Activated effector memory CD4-positive, alpha-beta T cell treated with anti-CD3 and anti-CD28 coated beads, Interleukin-2, amount 50 U/mL, for 16 hours (primary cell): ENCODE measurements around the gene SNX22.
"Not testable (repeated sequence)": the region's sequence is repeated elsewhere in the genome, so short reads cannot be mapped to it uniquely, and the experiment has no call there.

ENCODE experiments used
- DNase-seq: peaks from one replicate; pipeline ENCODE4 v3.0.0-alpha.2; 2020

The SNX22 gene

DNA sequence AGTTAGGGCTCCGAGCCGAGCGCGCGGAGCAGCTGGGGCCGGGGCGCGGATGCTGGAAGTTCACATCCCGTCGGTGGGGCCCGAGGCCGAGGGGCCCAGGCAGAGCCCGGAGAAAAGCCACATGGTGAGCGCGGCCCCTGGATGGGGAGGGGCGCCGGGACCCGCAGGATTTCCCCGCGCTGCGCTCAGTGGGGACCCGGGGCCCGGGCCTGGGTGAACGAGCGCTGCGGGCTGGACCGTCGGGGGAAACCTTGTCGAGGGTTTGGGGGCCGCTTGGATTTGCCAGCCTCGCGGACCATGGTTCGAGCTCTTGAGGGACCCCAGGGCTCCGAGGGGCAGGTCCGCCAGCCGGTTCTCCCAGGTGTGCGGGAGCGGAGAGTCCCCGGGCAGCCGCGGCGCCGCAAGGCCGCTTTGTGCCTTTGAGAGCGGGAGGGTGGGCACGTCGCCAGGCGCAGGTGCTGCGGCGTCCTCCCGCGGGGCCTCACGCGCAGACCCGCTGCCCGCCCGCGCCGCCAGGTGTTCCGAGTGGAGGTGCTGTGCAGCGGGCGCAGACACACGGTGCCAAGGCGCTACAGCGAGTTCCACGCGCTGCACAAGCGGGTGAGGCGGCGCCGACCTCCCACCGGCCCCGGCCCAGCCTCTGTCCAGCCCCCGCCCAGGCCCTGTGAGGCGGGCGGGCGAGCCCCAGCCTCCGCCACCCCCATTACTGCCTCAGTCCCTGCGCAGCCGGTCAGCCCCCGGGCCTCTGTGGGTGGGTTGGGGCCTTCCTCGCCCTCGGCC, at the start of gene SNX22:
SNX22 (plus strand) TSS at position 5 of the 780 bp plus-strand sequence; CDS start at position 50, 45 bp downstream.
- DNase-seq, result peak; percentile 73

DNA sequence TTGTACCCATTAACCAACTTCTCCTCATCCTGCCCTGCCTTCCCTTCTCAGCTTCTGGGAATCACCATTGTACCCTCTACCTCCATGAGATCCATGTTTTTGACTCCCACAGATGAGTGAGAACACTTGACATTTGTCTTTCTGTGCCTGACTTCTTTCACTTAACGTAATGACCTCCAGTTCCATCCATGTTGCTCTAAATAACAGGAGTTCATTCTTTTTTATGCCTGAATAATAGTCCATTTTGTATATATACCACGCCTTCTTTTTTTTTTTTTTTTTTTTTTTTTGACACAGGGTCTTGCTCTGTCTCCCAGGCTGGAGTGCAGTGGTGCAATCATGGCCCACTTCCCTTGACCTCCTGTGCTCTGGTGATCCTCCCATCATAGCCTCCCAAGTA, 49.0 kb upstream of the SNX22 start:
- DNase-seq, result no peak

DNA sequence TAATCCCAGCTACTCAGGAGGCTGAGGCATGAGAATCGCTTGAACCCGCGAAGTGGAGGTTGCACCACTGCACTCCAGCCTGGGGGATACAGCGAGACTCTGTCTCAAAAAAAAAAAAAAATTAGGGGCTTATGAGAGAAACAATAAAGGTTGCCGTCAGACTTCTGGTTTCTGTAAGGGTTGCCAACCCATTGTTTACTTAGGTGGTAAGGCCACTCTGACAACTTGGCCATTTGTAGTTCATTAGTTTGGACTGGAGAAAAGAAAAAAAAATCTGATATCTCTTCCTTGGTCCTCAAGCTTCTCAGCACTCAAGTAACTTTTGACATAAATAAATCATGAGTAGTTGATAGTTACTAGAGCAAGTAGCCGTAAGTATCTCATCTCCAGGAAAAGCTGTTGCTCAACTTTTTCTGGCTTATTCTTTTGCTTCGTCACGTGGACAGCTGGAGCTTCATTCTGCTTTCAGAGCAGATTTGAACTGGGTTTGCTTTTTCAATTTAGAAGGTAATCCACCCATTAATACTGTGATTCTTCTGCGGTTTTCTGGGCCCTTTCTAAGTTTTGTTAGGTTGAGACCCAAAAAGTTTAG, 46.3 kb upstream of the SNX22 start:
- DNase-seq, result no peak

DNA sequence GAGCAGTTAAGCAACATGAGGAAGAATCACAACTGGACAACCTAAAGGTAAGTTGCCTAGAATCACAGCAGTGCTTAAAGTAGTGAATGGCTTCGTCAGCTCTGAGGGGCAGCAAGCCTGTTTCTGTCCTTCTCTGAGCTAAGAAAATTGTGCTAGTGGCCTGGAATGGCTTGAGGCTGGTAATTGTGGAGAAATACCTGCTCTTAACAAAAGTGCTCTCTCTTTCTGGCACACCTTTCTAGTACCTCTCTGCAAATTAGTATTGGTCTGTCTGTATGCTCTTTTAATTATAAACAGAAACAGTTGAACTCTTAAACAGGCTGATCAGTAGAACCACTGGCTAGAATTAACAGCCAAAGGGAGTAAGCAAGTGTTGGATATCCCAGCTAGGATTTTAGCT, 44.2 kb upstream of the SNX22 start:
- DNase-seq, result no peak

DNA sequence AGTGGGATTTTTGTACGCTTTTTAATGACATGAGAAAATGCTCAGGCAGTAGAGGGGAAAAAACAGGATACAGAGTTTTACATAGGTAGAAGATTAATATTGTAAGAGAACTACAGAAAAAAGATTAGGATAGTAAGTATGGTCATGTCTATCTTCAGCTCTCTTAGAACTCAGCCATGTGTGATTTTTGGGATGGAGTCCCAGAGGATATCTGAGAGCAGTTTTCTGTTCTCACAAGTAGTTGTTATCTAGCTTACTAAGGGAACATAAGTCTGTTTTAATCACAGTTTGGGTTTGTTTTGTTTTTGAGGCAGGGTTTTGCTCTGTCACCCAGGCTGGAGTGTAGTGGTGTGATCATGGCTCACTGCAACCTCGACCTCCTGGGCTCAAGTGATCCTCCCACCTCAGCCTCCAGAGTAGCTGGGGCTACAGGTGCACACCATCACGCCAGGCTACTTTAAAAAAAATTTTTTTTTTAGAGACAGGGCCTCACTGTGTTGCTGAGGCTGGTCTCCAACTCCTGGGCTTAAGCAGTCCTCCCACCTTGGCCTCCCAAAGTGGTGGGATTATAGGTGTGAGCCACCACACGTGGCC, 41.3 kb upstream of the SNX22 start:
- DNase-seq, result not testable (repeated sequence)

- no peak for DNase-seq
Observed at GRCh38 chr15:64110950-64111678, 40.4 kb upstream of the SNX22 start.

DNA sequence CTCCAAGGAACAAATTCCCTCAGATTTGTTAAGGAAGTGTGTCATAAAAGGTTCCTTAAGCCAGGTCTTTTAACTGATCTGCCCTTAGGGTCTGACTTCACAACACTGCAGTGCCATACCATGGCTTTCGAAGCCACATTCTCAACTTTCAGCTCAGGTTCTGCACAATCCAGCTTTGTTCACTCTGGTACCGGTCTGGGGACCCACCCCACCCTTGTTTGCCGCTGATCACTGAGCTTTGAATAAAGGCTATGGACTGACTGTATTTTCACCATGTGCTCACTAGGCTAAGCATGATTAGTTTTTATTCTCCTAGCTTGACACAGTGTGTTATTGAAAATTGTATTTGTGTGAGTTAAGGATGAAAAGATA, 39.9 kb upstream of the SNX22 start:
- no peak for DNase-seq

DNA sequence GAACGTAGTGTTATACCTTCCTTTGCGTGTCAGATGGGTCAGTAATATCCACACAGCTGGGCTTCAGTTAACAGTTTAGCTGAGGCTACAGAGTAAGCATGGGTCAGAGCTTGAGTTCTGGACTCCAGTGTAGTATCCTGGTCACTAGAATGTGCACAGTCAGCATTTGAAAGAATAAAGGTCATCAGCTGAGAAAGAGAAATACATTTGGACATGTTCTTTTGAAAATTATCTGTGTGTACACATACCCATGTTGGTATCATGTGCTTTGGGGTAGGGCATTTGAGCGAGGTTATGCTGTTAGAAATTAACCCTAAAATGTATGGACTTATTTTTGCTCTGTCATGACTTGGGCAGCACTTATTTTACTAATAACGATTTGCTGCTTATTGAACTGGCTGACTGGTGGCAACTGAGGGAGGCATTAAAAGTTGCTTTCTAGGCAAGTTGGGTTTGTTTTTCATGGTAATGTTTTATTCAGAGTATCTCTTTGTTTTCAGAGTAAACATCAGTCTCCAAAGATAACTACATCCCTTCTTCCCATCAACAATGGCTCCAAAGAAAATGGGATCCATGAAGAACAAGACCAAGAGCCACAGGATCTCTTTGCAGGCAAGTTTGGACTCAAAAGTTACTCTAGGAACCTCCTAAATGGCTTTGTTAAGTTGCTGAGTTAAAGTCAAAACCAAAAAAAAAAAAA, 39.3 kb upstream of the SNX22 start:
- DNase-seq, result no peak

DNA sequence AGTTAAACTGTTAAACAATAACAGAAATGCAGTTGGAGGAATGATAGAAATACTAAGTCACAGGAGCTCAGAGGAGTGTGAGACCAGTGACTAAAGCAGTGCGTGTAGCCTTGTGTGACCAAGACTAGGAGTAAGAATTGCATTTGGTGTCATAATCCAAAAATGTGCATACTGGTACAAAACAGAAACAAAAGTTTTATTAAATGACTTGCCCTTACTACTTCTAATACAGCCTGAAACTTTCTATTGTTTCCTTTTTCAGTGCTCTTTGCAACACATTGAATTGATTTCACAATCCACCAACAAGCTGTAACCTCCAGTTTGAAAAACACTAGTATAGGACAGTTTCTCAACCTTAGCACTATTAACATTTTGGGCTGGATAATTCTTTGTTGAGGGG, 38.6 kb upstream of the SNX22 start:
- DNase-seq, result no peak

DNA sequence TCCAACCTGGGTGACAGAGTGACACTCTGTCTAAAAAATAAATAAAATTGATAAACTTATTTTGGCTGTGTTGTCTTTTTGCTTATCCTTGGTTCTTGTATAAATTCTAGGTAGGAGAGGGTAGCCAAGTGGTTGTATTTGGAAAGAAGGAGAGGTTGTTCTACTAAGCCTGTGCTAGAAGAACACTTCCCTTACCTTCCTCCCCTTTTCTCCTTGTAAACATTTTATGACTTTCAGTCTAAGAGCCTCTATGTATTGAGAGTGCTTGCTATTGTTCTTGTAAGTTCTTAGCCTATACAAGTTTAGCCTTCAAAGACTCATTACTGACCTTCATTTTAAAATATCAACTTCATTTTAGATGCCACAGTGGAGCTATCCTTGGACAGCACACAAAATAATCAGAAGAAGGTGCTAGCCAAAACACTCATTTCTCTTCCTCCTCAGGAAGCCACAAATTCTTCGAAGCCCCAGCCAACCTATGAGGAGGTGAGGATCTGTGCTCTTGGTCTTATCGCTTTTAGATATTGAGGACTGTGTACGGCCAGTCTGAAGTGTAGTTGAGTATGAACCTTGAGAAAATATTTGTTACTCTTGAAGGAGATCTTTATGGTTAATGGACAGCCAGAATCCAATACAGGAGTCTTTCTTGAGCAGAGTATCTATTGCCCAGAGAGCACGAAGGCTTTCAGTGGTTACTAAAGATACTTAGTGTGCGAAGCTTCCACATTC, 33.6 kb upstream of the SNX22 start:
- DNase-seq, result no peak

GRCh38 chr15:64120322-64120721, 31.2 kb upstream of the SNX22 start:
- not testable (repeated sequence) for DNase-seq

DNA sequence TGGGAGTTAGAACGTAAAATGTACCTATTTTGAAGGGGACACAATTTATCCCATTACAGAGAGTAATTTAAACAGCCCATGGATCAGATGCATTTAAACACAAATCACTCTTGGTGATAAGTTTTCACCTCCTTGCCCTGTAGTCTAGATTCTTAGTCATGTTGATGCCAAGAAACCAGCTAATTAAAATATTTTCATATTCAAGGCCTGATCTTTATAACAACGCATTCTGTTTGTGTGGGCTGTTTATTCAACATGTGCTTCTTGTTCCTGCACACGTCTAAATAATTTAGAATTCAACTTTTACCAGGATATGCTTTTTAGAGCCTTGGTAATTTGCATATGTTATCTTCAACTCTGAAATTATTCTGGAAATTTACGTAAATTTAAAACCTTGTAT, 29.9 kb upstream of the SNX22 start:
- no peak for DNase-seq

DNA sequence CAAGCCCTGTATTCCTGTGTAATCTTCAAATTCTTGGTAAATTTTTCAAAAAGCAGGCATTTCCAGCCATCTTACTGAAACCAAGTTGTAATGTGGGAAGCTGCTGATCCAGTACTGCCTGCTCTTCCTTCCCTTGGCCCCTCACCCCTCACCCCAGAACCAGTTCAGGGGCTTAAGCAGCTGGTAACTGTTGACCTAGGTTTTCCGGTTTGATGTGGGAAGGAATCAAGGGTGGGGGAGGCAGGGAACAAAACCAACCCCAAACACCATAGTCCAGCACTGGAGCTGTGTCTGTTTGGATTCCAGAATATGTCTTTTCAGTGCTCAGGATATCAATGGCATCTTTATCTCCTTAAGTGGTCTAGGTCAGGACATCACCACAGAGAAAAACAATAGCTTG, 29.1 kb upstream of the SNX22 start:
- DNase-seq, result no peak

DNA sequence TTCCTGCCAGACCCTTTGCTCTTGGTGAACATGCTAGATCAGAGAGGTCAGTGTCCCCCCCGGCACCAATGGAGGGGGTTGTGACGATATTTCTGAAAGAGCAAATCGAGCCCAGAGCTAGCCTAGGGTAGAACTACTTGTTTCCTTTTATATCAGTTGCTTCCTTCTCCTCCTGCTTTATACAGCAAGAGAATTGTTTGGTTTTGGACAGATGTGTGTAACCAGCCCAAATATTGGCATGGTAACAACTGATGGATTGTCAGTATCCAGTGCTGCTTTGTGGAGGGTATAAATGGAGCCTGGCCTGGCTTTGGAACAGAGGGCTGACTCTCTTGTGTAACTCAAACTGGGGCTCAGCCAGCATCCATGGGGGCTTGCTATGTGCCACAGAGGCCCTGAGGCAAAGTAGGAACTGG, 28.6 kb upstream of the SNX22 start:
- DNase-seq, result no peak

- no peak for DNase-seq
Observed at GRCh38 chr15:64125978-64126377, 25.6 kb upstream of the SNX22 start.

DNA sequence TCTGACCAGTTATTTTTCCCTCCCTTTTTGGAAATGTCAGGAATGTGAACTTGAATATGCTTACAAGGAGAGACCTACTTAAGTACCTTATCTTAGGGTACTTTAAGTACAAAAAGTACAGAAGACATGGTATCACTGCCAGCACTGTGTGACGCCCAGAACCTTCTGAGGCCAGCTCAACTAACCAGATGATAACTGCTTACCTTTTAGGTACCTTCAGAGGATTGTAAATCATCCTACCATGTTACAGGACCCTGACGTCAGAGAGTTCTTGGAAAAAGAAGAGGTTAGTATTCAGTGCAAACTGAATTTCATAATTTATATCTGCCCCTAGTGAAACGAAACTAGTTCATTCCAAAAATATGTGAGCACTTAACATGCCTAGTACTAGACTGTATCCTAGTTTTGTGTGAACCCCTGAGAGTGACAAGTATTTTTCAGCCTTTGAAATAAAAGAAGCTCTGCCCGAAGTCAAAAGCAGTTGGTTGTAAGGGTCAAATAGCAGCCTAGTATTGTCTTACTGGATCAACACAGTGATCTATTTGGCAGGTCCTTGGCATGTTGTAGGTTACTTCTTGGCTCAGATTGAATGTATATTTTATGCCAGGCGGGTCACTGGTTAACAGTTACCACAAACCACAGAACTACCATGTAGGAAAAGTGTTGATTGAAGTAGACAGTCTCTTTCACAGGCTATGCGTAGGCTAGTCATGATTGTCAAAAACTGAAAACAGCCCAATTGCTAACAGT, 23.8 kb upstream of the SNX22 start:
- DNase-seq, result no peak

- no peak for DNase-seq
Observed at GRCh38 chr15:64130159-64130558, 21.4 kb upstream of the SNX22 start.

GRCh38 chr15:64131547-64131946, 20.0 kb upstream of the SNX22 start:
- DNase-seq, result no peak

DNA sequence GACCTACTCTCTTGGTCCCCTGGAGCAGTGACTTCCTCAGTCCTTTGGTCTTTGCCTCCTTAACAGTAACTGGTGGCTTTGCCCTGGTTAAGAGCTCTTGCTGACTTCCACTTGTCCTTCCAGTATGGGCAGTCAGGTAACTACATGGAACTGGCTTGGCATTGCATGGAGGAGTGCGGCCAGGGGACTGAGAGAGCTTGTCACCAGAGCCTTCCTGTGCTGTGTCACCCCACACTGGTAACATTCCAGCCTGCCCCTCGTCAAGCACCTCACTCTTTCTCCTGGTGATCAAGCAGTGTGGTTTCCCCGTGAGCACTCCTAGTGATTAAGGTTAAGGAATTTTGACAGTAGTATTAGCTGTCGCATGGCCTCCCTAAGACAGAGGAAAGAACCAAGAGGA, 19.3 kb upstream of the SNX22 start:
- DNase-seq, result no peak

- DNase-seq, result no peak
Observed at GRCh38 chr15:64133623-64134344, 17.7 kb upstream of the SNX22 start.

DNA sequence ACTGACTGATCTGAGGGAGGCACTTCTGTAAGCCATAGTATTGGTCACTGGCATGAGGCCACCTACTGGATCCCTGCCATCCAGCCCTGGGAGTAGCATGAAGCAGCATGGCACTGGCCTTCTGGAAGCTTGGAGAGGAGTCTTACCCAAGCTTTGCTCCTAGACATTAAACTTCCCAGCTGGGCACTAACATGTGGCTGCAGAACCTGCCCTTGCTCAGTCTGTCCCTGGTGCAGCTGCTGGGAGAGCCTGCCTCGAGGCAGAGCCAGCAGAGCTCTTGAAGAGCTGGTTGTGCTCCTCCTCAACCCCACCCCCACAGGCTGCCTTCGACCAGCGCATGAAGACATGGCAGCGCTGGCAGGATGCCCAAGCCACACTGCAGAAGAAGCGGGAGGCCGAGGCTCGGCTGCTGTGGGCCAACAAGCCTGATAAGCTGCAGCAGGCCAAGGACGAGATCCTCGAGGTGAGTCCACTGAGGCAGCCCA, 17.1 kb upstream of the SNX22 start:
- no peak for DNase-seq
